ENCODE measurements around the gene ARAP3. TPM values are rescaled to one million over a fixed set of nuclear protein-coding genes. Genes with fewer than 3 reads are reported as not detected.

Gene ARAP3, protein sequence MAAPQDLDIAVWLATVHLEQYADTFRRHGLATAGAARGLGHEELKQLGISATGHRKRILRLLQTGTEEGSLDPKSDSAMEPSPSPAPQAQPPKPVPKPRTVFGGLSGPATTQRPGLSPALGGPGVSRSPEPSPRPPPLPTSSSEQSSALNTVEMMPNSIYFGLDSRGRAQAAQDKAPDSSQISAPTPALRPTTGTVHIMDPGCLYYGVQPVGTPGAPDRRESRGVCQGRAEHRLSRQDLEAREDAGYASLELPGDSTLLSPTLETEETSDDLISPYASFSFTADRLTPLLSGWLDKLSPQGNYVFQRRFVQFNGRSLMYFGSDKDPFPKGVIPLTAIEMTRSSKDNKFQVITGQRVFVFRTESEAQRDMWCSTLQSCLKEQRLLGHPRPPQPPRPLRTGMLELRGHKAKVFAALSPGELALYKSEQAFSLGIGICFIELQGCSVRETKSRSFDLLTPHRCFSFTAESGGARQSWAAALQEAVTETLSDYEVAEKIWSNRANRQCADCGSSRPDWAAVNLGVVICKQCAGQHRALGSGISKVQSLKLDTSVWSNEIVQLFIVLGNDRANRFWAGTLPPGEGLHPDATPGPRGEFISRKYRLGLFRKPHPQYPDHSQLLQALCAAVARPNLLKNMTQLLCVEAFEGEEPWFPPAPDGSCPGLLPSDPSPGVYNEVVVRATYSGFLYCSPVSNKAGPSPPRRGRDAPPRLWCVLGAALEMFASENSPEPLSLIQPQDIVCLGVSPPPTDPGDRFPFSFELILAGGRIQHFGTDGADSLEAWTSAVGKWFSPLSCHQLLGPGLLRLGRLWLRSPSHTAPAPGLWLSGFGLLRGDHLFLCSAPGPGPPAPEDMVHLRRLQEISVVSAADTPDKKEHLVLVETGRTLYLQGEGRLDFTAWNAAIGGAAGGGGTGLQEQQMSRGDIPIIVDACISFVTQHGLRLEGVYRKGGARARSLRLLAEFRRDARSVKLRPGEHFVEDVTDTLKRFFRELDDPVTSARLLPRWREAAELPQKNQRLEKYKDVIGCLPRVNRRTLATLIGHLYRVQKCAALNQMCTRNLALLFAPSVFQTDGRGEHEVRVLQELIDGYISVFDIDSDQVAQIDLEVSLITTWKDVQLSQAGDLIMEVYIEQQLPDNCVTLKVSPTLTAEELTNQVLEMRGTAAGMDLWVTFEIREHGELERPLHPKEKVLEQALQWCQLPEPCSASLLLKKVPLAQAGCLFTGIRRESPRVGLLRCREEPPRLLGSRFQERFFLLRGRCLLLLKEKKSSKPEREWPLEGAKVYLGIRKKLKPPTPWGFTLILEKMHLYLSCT (N-terminal part only)
- total RNA-seq (2022; extraction: Qiagen RNA extraction): 4.1 to 5.9 TPM (median 5.5 TPM) in 5 replicates

DNA sequence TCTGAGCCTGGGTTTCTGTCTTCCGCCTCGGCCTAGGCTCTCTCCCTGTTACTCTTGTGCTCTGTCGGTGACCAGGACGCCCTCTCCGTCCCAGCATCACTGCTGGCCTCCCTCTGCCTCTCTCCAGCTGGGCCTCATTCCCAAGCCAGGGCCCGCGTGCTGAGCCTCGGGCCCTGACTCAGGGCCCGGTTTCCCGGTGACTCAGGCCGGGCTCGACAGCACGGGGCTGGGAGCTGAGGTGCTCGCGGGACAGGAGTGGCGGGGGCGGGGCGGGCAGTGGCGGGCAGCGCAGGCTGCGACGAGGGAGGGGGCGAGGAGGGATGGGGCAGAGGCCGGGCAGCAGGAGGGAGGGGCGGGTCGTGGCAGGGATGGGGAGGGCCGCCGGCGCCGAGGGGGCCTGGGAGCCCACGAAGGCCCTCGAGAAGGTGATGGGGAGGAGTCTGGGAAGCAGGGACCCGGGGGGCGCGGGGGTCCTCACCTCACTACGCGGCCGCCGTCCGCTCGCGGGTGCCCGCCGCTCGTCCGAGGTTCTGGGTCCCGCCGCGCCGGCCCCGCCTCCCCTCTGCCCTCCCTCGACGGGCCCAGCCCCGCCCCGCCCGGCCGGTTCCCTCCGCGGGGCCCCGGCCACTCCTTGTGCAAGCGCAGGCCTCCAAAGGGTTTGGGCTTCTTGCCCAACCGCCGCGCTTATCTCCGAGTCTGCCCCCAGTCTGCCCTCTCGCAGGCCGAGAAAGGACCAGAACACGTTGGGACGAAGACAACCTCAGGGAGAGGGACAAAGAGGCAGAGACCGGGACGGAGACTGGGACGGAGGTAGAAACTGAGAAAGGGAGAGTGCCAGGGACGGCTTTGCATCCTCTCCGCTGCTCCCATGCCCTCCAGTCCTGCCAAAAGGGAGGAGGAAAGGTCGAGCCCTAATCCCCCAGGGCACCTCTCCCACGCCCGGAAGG lies at the start of gene ARAP3:
TSS of gene ARAP3 (minus strand) at position 536 of the 947 bp plus-strand sequence. CDS start 1,744 bp downstream, outside the sequence.

DNA sequence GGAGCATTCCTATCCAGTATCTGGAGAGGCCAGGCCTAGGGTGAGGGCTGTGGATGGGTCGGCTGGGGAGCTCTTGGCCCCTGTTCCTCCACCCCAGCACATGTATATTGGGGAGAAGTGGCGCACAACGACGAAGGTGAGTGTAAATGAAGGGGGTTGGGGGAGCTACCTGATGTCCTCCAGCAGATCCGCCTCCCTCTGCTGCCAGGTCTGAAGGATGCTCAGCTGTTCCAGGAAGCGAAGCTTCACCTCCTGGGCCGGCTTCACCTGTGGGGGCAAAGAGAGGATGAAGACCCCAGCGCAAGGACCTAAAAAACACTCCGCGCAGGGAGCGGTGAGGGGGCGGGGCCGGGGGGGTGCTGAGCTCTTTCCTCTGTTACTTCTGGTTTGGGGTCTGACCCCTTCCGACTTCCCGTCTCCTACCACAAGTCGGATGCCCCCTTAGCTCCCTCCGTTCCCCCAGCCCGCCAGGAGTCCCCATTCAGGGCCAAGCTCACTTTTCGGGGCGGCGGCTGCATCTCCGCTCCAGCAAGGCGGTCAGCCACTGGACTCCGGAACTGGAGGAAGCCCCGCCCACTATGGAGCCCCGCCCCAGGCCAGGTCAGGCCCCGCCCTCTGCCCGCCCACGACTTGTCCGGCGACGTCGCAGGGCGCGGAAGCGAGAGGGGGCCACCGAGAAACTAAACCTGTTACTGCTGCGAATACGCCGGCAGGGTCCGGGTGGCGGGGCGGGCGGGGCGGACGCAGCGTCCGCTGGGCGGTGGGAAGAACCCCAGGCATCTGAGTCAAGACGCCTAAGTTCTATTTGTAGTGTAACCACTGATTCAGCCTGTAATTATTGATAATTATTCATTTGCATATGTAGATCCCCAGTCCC lies 30.9 kb downstream of the ARAP3 start, which contains the start of gene FCHSD1:
TSS of gene FCHSD1 (minus strand) at position 568 of the 877 bp plus-strand sequence. CDS start at position 518, 50 bp downstream.

DNA sequence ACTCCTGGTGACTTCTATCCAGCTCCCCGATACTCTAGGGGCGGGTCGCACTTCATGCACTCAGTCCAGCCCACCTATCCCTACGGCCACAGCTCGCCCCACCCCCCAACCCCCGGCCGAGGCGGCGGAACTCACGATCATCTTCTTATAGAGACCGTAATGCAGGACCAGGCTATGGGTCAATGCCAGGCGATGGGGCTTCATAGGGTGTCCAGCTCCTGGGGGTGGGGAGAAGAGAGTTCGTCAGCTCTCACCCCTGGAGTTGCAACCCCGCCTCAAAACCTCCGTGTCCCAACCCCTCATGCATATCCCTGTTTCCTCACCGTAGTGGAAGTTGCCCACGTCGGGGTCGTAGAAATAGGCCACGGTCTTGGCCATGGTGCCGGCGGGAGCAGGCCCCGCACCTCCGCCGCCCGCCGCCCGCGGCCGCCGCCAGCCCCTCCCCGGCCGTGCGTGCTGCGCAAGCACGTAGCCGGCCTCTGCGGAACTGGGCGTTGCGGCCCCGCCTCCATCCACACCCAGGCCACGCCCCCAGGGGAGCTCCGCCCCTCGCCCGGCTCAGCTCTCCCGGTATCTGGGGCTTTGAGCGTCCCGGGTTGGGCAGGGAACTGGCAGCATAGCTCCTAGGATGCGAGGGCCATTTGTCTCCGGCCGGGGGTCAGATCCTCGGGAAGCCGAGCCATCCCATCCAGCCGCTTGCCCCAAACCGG lies 45.5 kb downstream of the ARAP3 start, which contains the start of the genes HDAC3 and RELL2:
TSS of gene HDAC3 (minus strand) at position 437 of the 710 bp plus-strand sequence. CDS start at position 378, 59 bp downstream.
TSS of gene RELL2 (plus strand) at position 585 of the 710 bp plus-strand sequence. CDS start 1,229 bp downstream, outside the sequence.

DNA sequence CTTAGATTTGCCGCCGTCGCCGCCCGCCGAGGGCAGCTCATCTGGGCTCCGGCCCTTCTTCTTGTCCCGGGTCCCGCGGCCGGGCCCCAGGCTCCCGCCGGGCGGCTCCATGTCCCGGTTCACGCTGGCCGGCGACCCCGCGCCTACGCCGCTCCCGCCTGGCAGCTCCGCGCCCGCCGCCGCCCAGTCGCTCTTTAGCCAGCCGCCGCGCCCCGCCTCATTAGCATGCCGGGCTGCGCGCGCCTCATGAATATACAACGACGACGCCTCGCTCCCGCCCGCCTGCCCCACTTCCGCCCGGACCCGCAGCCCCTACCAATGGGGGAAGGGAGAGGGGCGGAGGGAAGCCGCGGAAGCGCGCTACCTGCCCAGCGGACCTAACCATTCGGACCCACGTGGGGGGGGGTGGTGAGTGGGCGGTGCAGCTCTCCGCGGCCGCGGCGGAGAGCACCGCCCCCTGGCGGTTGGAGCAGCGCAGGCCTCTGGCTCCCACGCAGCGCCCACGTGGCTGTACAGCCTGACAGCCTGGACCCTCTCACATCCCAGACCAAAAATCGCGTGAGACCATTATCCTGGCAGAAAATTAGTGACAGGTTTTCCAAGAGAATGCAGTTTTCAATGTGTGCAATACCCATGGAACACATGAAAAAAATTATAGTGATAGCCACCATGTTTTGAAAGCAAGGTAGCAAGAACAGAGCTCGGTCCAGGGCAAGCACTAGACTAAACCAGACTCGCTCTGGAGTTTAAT lies 63.1 kb downstream of the ARAP3 start, which contains the start of gene DIAPH1:
TSS of gene DIAPH1 (minus strand) at position 197 of the 751 bp plus-strand sequence. CDS start at position 111, 86 bp downstream.

Other genes starting within 250 kb of the ARAP3 start
- 5.0 to 6.7 TPM (median 5.6 TPM) in 5 replicates for gene PCDHGC3, start 206.3 kb downstream of the ARAP3 start, total RNA-seq (2022; extraction: Qiagen RNA extraction)
- gene PCDHGC4, start 197.2 kb downstream of the ARAP3 start, total RNA-seq (2022; extraction: Qiagen RNA extraction): 0.01 to 0.05 TPM (median 0.03 TPM) in 3 of 5 replicates, not detected in the others
- 0.02 to 0.03 TPM (median 0.03 TPM) in 3 of 5 replicates, not detected in the others for gene PCDHGC5, start 193.1 kb downstream of the ARAP3 start, total RNA-seq (2022; extraction: Qiagen RNA extraction)
- gene DIAPH1, start 63.2 kb downstream of the ARAP3 start, total RNA-seq (2022; extraction: Qiagen RNA extraction): 98.1 to 105 TPM (median 101 TPM) in 5 replicates
- gene HDAC3, start 45.4 kb downstream of the ARAP3 start, total RNA-seq (2022; extraction: Qiagen RNA extraction): 46.2 to 54.2 TPM (median 48.7 TPM) in 5 replicates
- gene RELL2, start 45.2 kb downstream of the ARAP3 start, total RNA-seq (2022; extraction: Qiagen RNA extraction): 2.9 to 5.2 TPM (median 4.9 TPM) in 5 replicates
- 6.9 to 13.2 TPM (median 10.0 TPM) in 5 replicates for gene FCHSD1, start 30.8 kb downstream of the ARAP3 start, total RNA-seq (2022; extraction: Qiagen RNA extraction)
- gene PCDH1, start 196.2 kb upstream of the ARAP3 start, total RNA-seq (2022; extraction: Qiagen RNA extraction): 1.7 to 3.3 TPM (median 2.4 TPM) in 5 replicates
- gene DELE1, start 241.6 kb upstream of the ARAP3 start, total RNA-seq (2022; extraction: Qiagen RNA extraction): 42.3 to 64.0 TPM (median 57.0 TPM) in 5 replicates